HepG2 (cell line): ENCODE measurements around the gene IP6K3. TPM values are rescaled to one million over a fixed set of nuclear protein-coding genes. Genes with fewer than 3 reads are reported as not detected.

Experiments used
- ATAC-seq: fragments of 200-7000 bp; cut with Tn5 transposase; 3 replicates; pipeline ENCODE4 v1.9.1; 2020; ENCODE audit warnings: mild to moderate bottlenecking, moderate library complexity
- BruUV-seq: library from RNA; stranded (reverse); fragments of 400-500 nt; replicated peaks from 2 replicates; lab custom pipeline; 2021; lab: Mats Ljungman, UMichigan
- CTCF ChIA-PET: fragments of 300-600 bp; formaldehyde crosslinking; extraction: SDS; loops from one replicate; lab custom pipeline; 2021; ENCODE audit warnings: low total read pairs, inconsistent platforms, low intra/inter-chr PET ratio; lab: Yijun Ruan, JAX
- POLR2A ChIA-PET: fragments of 350-600 bp; sonication (Branson Sonifier 250); formaldehyde crosslinking; loops from one replicate; lab custom pipeline; 2020; ENCODE audit warnings: antibody characterized with exemption, inconsistent platforms; lab: Yijun Ruan, JAX
- DNase-seq: peaks from one replicate; pipeline ENCODE4 v3.0.0-alpha.2; 2015; ENCODE audit warnings: low spot score
- FAIRE-seq: peaks from 3 replicates; lab custom pipeline; 2011; peaks lifted over from hg19 to GRCh38; lab: Jason Lieb, UNC
- H2AFZ ChIP-seq: one replicate; pipeline ENCODE4 v1.6.1; 2011; ENCODE audit warnings: low read length, inconsistent platforms
- H3K27ac ChIP-seq: fragments of 300-600 bp; 3 replicates; pipeline ENCODE4 v1.8.0; 2011; ENCODE audit warnings: mixed run types, mild to moderate bottlenecking, mixed read lengths, low read length, inconsistent platforms; ENCODE audit not compliant: insufficient read depth; ENCODE audit errors: extremely low read length
- H3K27me3 ChIP-seq, 2 experiments: fragments of 200-600 bp in 1 of 2; 2 replicates in 1 of 2; 3 replicates in 1 of 2; pipeline versions ENCODE4 v1.6.0 to v1.8.0; 2011; ENCODE audit warnings: low read length in 2 of 2, mild to moderate bottlenecking in 2 of 2, moderate library complexity in 2 of 2, inconsistent platforms in 1 of 2; ENCODE audit not compliant: insufficient read depth in 2 of 2, control insufficient read depth in 1 of 2
- H3K36me3 ChIP-seq, 2 experiments: fragments of 200-600 bp in 1 of 2; replicated peaks in 1 of 2; 2 replicates in 1 of 2; 3 replicates in 1 of 2; pipeline versions ENCODE4 v1.5.1 to v1.8.0; 2011; ENCODE audit warnings: low read length in 2 of 2, inconsistent platforms in 1 of 2; ENCODE audit not compliant: insufficient read depth in 2 of 2, control insufficient read depth in 1 of 2
- H3K4me1 ChIP-seq: 2 replicates; pipeline ENCODE4 v1.5.1; 2012; ENCODE audit warnings: low read length, inconsistent platforms; ENCODE audit not compliant: insufficient read depth
- H3K4me2 ChIP-seq: 2 replicates; pipeline ENCODE4 v1.6.0; 2011; ENCODE audit warnings: low read depth, low read length, inconsistent platforms
- H3K4me3 ChIP-seq, 3 experiments: fragments of 200-600 bp in 1 of 3; sonication (generic), shearing (Covaris generic) in 1 of 3; replicated peaks in 1 of 3; 2 replicates each; pipeline ENCODE4 v1.5.1; 2011 to 2016; ENCODE audit warnings: low read length in 3 of 3, inconsistent platforms in 2 of 3, low read depth in 2 of 3, mild to moderate bottlenecking in 2 of 3, control low read depth in 1 of 3, mixed read lengths in 1 of 3; ENCODE audit not compliant: insufficient read depth in 1 of 3
- H3K79me2 ChIP-seq: one replicate; pipeline ENCODE4 v1.6.1; 2011; ENCODE audit warnings: low read length, inconsistent platforms; ENCODE audit not compliant: insufficient read depth
- H3K9ac ChIP-seq: 2 replicates; pipeline ENCODE4 v1.6.0; 2011; ENCODE audit warnings: mild to moderate bottlenecking, low read depth, low read length, inconsistent platforms; ENCODE audit not compliant: insufficient read depth
- H3K9me3 ChIP-seq: 2 replicates; pipeline ENCODE4 v1.5.1; 2012; ENCODE audit warnings: mild to moderate bottlenecking, low read length
- H4K20me1 ChIP-seq: 2 replicates; pipeline ENCODE4 v1.6.0; 2011; ENCODE audit warnings: inconsistent platforms, mild to moderate bottlenecking, low read length, moderate library complexity; ENCODE audit not compliant: insufficient read depth
- FOXA3 ChIP-seq: IDR thresholded peaks from 2 replicates; pipeline ENCODE4 v1.6.1; 2016; ENCODE audit warnings: missing genetic modification reagents, missing compliant biosample characterization
- HNF4G ChIP-seq, 2 experiments: sonication (generic) in 1 of 2; formaldehyde crosslinking in 1 of 2; IDR thresholded peaks; 2 replicates each; pipeline versions ENCODE4 v1.4.0 to v1.6.1; 2011 to 2020; ENCODE audit warnings: borderline replicate concordance in 2 of 2, low read depth in 2 of 2, mild to moderate bottlenecking in 2 of 2, low read length in 1 of 2, missing genetic modification reagents in 1 of 2, moderate library complexity in 1 of 2
- KLF16 ChIP-seq, 2 experiments: sonication (generic) in 1 of 2; formaldehyde crosslinking in 1 of 2; IDR thresholded peaks; 2 replicates each; pipeline versions ENCODE4 v1.6.1 to v1.8.0; 2016 to 2023; ENCODE audit warnings: missing genetic modification reagents in 2 of 2, missing compliant biosample characterization in 1 of 2
- MAFK ChIP-seq, 2 experiments: IDR thresholded peaks in 1 of 2; conservative IDR thresholded peaks in 1 of 2; 2 replicates each; pipeline ENCODE4 v1.6.1; 2011; ENCODE audit warnings: improper control_type of control experiment in 2 of 2, low read length in 2 of 2
- MBD4 ChIP-seq: IDR thresholded peaks from 2 replicates; pipeline ENCODE4 v1.6.1; 2012; ENCODE audit warnings: low read length, inconsistent platforms, borderline replicate concordance
- PATZ1 ChIP-seq: sonication (generic); formaldehyde crosslinking; IDR thresholded peaks from 2 replicates; pipeline ENCODE4 v1.4.0; 2020; ENCODE audit warnings: missing genetic modification reagents
- SKI ChIP-seq: fragments of 450-650 bp; IDR thresholded peaks from one replicate; pipeline ENCODE4 v1.6.1; 2018; ENCODE audit warnings: mild to moderate bottlenecking; ENCODE audit not compliant: partially characterized antibody
- SOX5 ChIP-seq: IDR thresholded peaks from 2 replicates; pipeline ENCODE4 v1.6.1; 2016; ENCODE audit warnings: borderline replicate concordance
- SOX6 ChIP-seq, 2 experiments: fragments of 450-650 bp in 1 of 2; sonication (generic) in 1 of 2; formaldehyde crosslinking in 1 of 2; IDR thresholded peaks; 2 replicates each; pipeline versions ENCODE4 v1.4.0 to v1.6.1; 2017 to 2020; ENCODE audit warnings: antibody characterized with exemption in 1 of 2, mild to moderate bottlenecking in 1 of 2, missing genetic modification reagents in 1 of 2
- STAT5B ChIP-seq: sonication (generic); formaldehyde crosslinking; IDR thresholded peaks from 2 replicates; pipeline ENCODE4 v1.4.0; 2020; ENCODE audit warnings: missing genetic modification reagents
- ZHX1 ChIP-seq: sonication (generic); formaldehyde crosslinking; IDR thresholded peaks from 2 replicates; pipeline ENCODE4 v1.8.1; 2022; ENCODE audit warnings: low read depth, mild to moderate bottlenecking, missing genetic modification reagents
- ZNF343 ChIP-seq: sonication (generic); formaldehyde crosslinking; IDR thresholded peaks from 2 replicates; pipeline ENCODE4 v1.4.0; 2020; ENCODE audit warnings: mild to moderate bottlenecking, missing genetic modification reagents
- ZNF570 ChIP-seq: sonication (generic); formaldehyde crosslinking; IDR thresholded peaks from 2 replicates; pipeline ENCODE4 v1.4.0; 2020; ENCODE audit warnings: mild to moderate bottlenecking, missing genetic modification reagents, borderline replicate concordance
- ZNF644 ChIP-seq: IDR thresholded peaks from 2 replicates; pipeline ENCODE4 v1.6.1; 2016; ENCODE audit warnings: low read depth
- ZNF746 ChIP-seq: sonication (generic); formaldehyde crosslinking; IDR thresholded peaks from 2 replicates; pipeline ENCODE4 v1.8.0; 2022; ENCODE audit warnings: mild to moderate bottlenecking, missing genetic modification reagents
- ZSCAN22 ChIP-seq: sonication (generic); formaldehyde crosslinking; IDR thresholded peaks from 2 replicates; pipeline ENCODE4 v1.4.0; 2020; ENCODE audit warnings: mild to moderate bottlenecking, missing genetic modification reagents
- WGBS: methylation state at CpG from one replicate; pipeline ENCODE4 v1.1.6; 2017; ENCODE audit warnings: low lambda C conversion rate; 5-methylcytosine and 5-hydroxymethylcytosine counted together
- in situ Hi-C: cut with HindIII; loops from 2 replicates; pipeline ENCODE4 v1.10.0; 2017; ENCODE audit warnings: low pct_unique_long_range_greater_than_20kb; ENCODE audit not compliant: extremely low pct_ligation_motif_present
- intact Hi-C: fragments of 100-400 bp; cut with micrococcal nuclease; formaldehyde crosslinking; loops from one replicate; pipeline ENCODE4 v1.10.0; 2022; ENCODE audit not compliant: unreplicated experiment
- polyA plus RNA-seq, 8 experiments: library from polyadenylated mRNA; depleted of rRNA in 3 of 8; stranded (reverse) in 7 of 8; unstranded in 1 of 8; fragments of >200 nt; fragmentation: Illumina TruSeq in 4 of 8; extraction: Trizol in 4 of 8; gene quantifications; 2 replicates each; pipeline versions ENCODE4 v1.2.1 to v1.2.3, GENCODE V29; 2011 to 2016; ENCODE audit warnings: low read depth in 4 of 8, missing spikeins in 1 of 8, mixed read lengths in 1 of 8; ENCODE audit not compliant: insufficient read depth in 1 of 8
- total RNA-seq, 5 experiments: library from RNA; depleted of rRNA; stranded (reverse); fragments of >200 nt; fragmentation: Illumina TruSeq; extraction: Trizol; gene quantifications; 2 replicates each; pipeline ENCODE4 v1.2.3, GENCODE V29; 2016; ENCODE audit warnings: low read depth in 1 of 5

The IP6K3 gene
- total and polyA plus RNA-seq, 2 of the 13 experiments (the other 11 are each of a cell fraction or from before 2014, with no cell fraction given) = 0.11 to 0.18 TPM

- H3K36me3 ChIP-seq = peaks cover 6 to 23% of the 10 kb centered on the region in 2 experiments
- H3K9me3 ChIP-seq = no peaks in the 10 kb centered on the region
- intact Hi-C loops = loop anchor here (10.0 kb wide), 1 partner anchor 73 kb away; no protein-coding TSS in a partner anchor
- DNase-seq = no peak
- ATAC-seq = no peak
- ChIA-PET POLR2A (no interaction called here), CTCF (no interaction called here)
- no peaks in the 10 kb centered on the region for H3K27me3 ChIP-seq
- in situ Hi-C loops = no loop called here
- peaks cover 17% of the 10 kb centered on the region for H3K79me2 ChIP-seq
- TSS peak; percentile 1 for BruUV-seq
- H3K4me2 ChIP-seq = no peak overlapping the region
- TF ChIP-seq KLF16 (CRISPR knock-in tag; IDR thresholded peaks at IDR 0.05) (no peak), ZNF746 (no peak), SOX5 (no peak), MAFK (conservative IDR thresholded peaks at IDR 0.05 in 1 of 2, IDR thresholded peaks at IDR 0.05 in 1 of 2; ENCODE audit: low read length in 2 of 2) (no peak), STAT5B (CRISPR knock-in tag) (no peak), ZNF343 (CRISPR knock-in tag) (no peak), ZSCAN22 (no peak), ZNF644 (CRISPR knock-in tag) (no peak), SOX6 (IDR thresholded peaks at IDR 0.05) (no peak), SOX6 (CRISPR knock-in tag; IDR thresholded peaks at IDR 0.05) (no peak), MBD4 (no peak), ZNF570 (CRISPR knock-in tag) (no peak), HNF4G (IDR thresholded peaks at IDR 0.05; ENCODE audit: borderline replicate concordance, low read depth, low read length) (no peak), HNF4G (CRISPR knock-in tag; IDR thresholded peaks at IDR 0.05; ENCODE audit: borderline replicate concordance, low read depth) (no peak), SKI (no peak), PATZ1 (CRISPR knock-in tag) (no peak), FOXA3 (CRISPR knock-in tag) (no peak), ZHX1 (CRISPR knock-in tag) (no peak)
- H3K9ac ChIP-seq = no peak overlapping the region
- H3K27ac ChIP-seq = no peak overlapping the region
- no peak overlapping the region for H2AFZ ChIP-seq
- no peak overlapping the region for H3K4me3 ChIP-seq
- WGBS = 100% methylated on average over 5 of the region's 5 CpGs
- H4K20me1 ChIP-seq = no peaks in the 10 kb centered on the region; the same call in 1 of the 2 replicates
- H3K4me1 ChIP-seq = peaks cover 53% of the 10 kb centered on the region
- no peak for FAIRE-seq
Measured at GRCh38 chr6:33707771-33708170, 38.9 kb downstream of the IP6K3 start.
